ENCODE data around the gene HNRNPA0. TPM values are rescaled to one million over a fixed set of nuclear protein-coding genes. Genes with fewer than 3 reads are reported as not detected.

The HNRNPA0 gene
- polyA plus RNA-seq (2013, experiment 1 of 2) = 74.7 TPM
- polyA plus RNA-seq (2013, experiment 2 of 2) = 76.6 TPM

GRCh38 chr5:137754188-137754960, at the start of gene HNRNPA0:
Gene HNRNPA0 (minus strand): TSS chr5:137754363. CDS start chr5:137754066, 297 bp downstream.
- Histone ChIP-seq H2AK5ac (ENCODE audit: low read depth, low read length) (peak within 1 kb of the TSS; percentile 100), H3K4me2 (ENCODE audit: insufficient read depth, low read length, poor library complexity, severe bottlenecking) (peak within 1 kb of the TSS; percentile 67), H3K4me3 (ENCODE audit: low read length in 2 of 2) (peak within 1 kb of the TSS; percentile 92 to 100), H2BK5ac (ENCODE audit: low read length) (peak within 1 kb of the TSS; percentile 99), H2BK12ac (ENCODE audit: low read length) (peak within 1 kb of the TSS; percentile 88), H3K4me1 (ENCODE audit: control insufficient read depth in 2 of 2, insufficient read depth in 1 of 2, low read depth in 1 of 2, low read length in 2 of 2) (peaks cover 0 to 8% of the 10 kb centered on the region in 2 donors), H3K14ac (ENCODE audit: low read length) (peak within 1 kb of the TSS; percentile 98), H4K8ac (ENCODE audit: low read depth, low read length) (peak within 1 kb of the TSS; percentile 93), H2BK120ac (ENCODE audit: low read depth, low read length) (peak within 1 kb of the TSS; percentile 73), H2BK15ac (ENCODE audit: low read length) (peak within 1 kb of the TSS; percentile 95), H3K23ac (ENCODE audit: low read depth, low read length, poor library complexity) (peak within 1 kb of the TSS; percentile 97), H3K27ac (replicated peaks; ENCODE audit: low read length) (peak within 1 kb of the TSS; percentile 100), H2AFZ (ENCODE audit: low read length) (peak within 1 kb of the TSS; percentile 90), H3K9ac (ENCODE audit: low read depth, low read length, poor library complexity) (peak within 1 kb of the TSS; percentile 100), H3K9me3 (replicated peaks in 1 of 2; ENCODE audit: control insufficient read depth in 2 of 2, insufficient read depth in 1 of 2, low read depth in 1 of 2, low read length in 2 of 2) (no peaks in the 10 kb centered on the region), H3K27me3 (ENCODE audit: control insufficient read depth in 3 of 3, insufficient read depth in 3 of 3, low read depth in 1 of 3, low read length in 3 of 3) (peaks cover 0 to 8% (median 0%) of the 10 kb centered on the region in 3 experiments), H3K36me3 (replicated peaks in 1 of 2; ENCODE audit: control insufficient read depth in 2 of 2, insufficient read depth in 2 of 2, low read length in 2 of 2) (peaks cover 4 to 41% of the 10 kb centered on the region in 2 donors), H3K18ac (ENCODE audit: low read length) (peak within 1 kb of the TSS; percentile 100), H3K4ac (ENCODE audit: low read length) (peak within 1 kb of the TSS; percentile 14), H3K79me1 (ENCODE audit: low read depth, low read length) (no peaks in the 10 kb centered on the region), H4K91ac (ENCODE audit: low read depth, low read length, poor library complexity) (peak within 1 kb of the TSS; percentile 100)
- whole genome bisulfite sequencing, 2 donors (ENCODE audit: extremely low coverage in 2 of 2, insufficient read length in 2 of 2, insufficient replicate concordance in 1 of 2) = no CpG with 5 or more reads among the region's 79 CpGs
- peak; percentile 96 for DNase-seq (ENCODE audit: low spot score)

DNA sequence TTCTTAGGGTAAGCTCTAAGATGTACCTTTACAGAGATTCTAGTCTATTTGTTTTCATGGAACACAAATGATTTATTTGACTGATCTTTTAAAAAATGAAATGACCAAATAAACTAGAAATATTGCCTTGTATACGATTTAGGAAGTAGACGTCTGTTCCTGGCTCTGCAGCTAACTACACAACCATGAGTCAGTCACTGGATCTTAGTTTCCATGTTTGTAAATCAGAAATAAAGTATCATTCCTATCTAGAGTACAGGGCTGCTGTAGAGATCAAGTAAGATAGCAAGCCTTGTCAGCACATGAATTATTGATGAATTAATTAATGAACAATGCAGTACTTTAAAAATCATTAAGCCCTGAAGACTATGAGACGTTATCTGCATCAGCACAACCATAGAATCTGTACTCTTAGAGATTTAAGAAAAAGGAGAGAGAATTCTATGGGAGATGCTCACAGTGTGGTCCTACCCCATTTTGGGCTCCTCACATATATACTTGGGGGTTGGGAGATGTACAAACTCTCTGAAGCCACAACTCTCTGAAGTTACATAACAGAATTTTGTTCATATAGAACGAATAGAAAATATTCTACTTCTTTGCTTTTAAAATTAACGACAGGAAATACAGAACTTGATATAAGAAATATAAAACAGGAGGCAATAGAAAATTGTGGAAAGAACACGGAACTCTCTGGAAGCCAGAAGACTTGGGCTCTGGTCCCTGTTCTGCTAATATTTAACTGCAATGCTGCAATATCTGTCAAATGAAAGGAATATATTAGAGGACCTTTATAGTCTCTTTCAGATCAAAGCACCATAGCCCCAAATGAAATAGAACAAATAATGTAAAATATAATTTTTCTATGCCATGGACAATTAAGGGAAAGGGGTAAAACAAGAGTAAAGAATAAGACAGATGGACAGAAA, 48.4 kb upstream of the HNRNPA0 start:
- Histone ChIP-seq H3K27ac (replicated peaks; ENCODE audit: low read length) (no peak overlapping the region), H3K9ac (ENCODE audit: low read depth, low read length, poor library complexity) (no peak overlapping the region), H3K9me3 (replicated peaks in 1 of 2; ENCODE audit: control insufficient read depth in 2 of 2, insufficient read depth in 1 of 2, low read depth in 1 of 2, low read length in 2 of 2) (no peaks in the 10 kb centered on the region), H2AK5ac (ENCODE audit: low read depth, low read length) (no peak overlapping the region), H3K27me3 (ENCODE audit: control insufficient read depth in 3 of 3, insufficient read depth in 3 of 3, low read depth in 1 of 3, low read length in 3 of 3) (peaks cover 0 to 42% (median 0%) of the 10 kb centered on the region in 3 experiments), H2AFZ (ENCODE audit: low read length) (no peak overlapping the region), H2BK5ac (ENCODE audit: low read length) (no peak overlapping the region), H3K4ac (ENCODE audit: low read length) (no peak overlapping the region), H3K36me3 (replicated peaks in 1 of 2; ENCODE audit: control insufficient read depth in 2 of 2, insufficient read depth in 2 of 2, low read length in 2 of 2) (no peaks in the 10 kb centered on the region), H2BK120ac (ENCODE audit: low read depth, low read length) (no peak overlapping the region), H3K14ac (ENCODE audit: low read length) (no peak overlapping the region), H2BK12ac (ENCODE audit: low read length) (no peak overlapping the region), H3K18ac (ENCODE audit: low read length) (no peak overlapping the region), H3K79me1 (ENCODE audit: low read depth, low read length) (no peaks in the 10 kb centered on the region), H3K4me2 (ENCODE audit: insufficient read depth, low read length, poor library complexity, severe bottlenecking) (no peak overlapping the region), H4K91ac (ENCODE audit: low read depth, low read length, poor library complexity) (no peak overlapping the region), H3K4me1 (ENCODE audit: control insufficient read depth in 2 of 2, insufficient read depth in 1 of 2, low read depth in 1 of 2, low read length in 2 of 2) (peaks cover 0 to 4% of the 10 kb centered on the region in 2 donors), H4K8ac (ENCODE audit: low read depth, low read length) (no peak overlapping the region), H3K4me3 (ENCODE audit: low read length in 2 of 2) (no peak overlapping the region), H2BK15ac (ENCODE audit: low read length) (no peak overlapping the region), H3K23ac (ENCODE audit: low read depth, low read length, poor library complexity) (no peak overlapping the region)
- DNase-seq (ENCODE audit: low spot score) = no peak
- no CpG with 5 or more reads among the region's 6 CpGs for WGBS, 2 donors (ENCODE audit: extremely low coverage in 2 of 2, insufficient read length in 2 of 2, insufficient replicate concordance in 1 of 2)

DNA sequence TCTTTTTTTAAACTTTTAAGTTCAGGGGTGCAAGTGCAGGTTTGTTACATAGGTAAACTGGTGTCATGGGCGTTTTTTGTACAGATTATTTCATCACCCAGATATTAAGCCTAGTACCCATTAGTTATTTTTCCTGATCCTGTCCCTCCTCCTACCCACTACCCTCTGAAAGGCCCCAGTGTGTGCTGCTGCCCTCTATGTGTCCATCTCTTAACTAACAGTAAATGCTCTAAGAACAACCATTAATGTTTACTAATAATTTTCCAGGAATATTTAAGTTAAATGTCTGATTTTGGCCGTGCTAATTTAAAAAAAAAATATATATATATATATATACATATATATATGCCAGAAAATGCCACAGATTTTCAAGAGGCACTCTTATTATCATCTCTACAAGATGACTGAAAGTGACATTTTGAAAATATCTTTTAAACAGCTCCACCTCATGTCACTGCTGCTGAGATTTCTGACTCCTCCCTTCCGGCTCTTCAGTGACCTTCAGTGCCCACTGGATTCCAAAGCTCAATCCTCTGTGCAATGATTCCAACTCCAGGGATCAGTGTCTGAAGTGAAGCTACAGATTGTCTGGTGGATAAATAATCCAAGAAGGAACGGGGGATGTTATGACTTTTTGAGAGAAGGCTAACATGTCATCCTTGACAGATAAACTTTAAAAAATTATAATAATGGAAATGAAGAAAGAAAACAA, 46.7 kb upstream of the HNRNPA0 start:
- no peak overlapping the region for H3K4me2 ChIP-seq (ENCODE audit: insufficient read depth, low read length, poor library complexity, severe bottlenecking)
- no peak overlapping the region for H3K9ac ChIP-seq (ENCODE audit: low read depth, low read length, poor library complexity)
- H3K79me1 ChIP-seq (ENCODE audit: low read depth, low read length) = no peaks in the 10 kb centered on the region
- H4K91ac ChIP-seq (ENCODE audit: low read depth, low read length, poor library complexity) = no peak overlapping the region
- no peak overlapping the region for H3K4ac ChIP-seq (ENCODE audit: low read length)
- H3K27ac ChIP-seq (replicated peaks; ENCODE audit: low read length) = no peak overlapping the region
- H3K9me3 ChIP-seq (replicated peaks in 1 of 2; ENCODE audit: control insufficient read depth in 2 of 2, insufficient read depth in 1 of 2, low read depth in 1 of 2, low read length in 2 of 2) = no peaks in the 10 kb centered on the region
- no peak overlapping the region for H2BK12ac ChIP-seq (ENCODE audit: low read length)
- H3K14ac ChIP-seq (ENCODE audit: low read length) = no peak overlapping the region
- H3K4me3 ChIP-seq (ENCODE audit: low read length in 2 of 2) = no peak overlapping the region
- DNase-seq (ENCODE audit: low spot score) = no peak
- H4K8ac ChIP-seq (ENCODE audit: low read depth, low read length) = no peak overlapping the region
- H2BK5ac ChIP-seq (ENCODE audit: low read length) = no peak overlapping the region
- H3K18ac ChIP-seq (ENCODE audit: low read length) = no peak overlapping the region
- no peak overlapping the region for H2BK120ac ChIP-seq (ENCODE audit: low read depth, low read length)
- H2BK15ac ChIP-seq (ENCODE audit: low read length) = no peak overlapping the region
- no peaks in the 10 kb centered on the region for H3K36me3 ChIP-seq (replicated peaks in 1 of 2; ENCODE audit: control insufficient read depth in 2 of 2, insufficient read depth in 2 of 2, low read length in 2 of 2)
- no peak overlapping the region for H2AK5ac ChIP-seq (ENCODE audit: low read depth, low read length)
- WGBS, 2 donors (ENCODE audit: extremely low coverage in 2 of 2, insufficient read length in 2 of 2, insufficient replicate concordance in 1 of 2) = no CpG with 5 or more reads among the region's 4 CpGs
- peaks cover 0 to 50% (median 0%) of the 10 kb centered on the region in 3 experiments for H3K27me3 ChIP-seq (ENCODE audit: control insufficient read depth in 3 of 3, insufficient read depth in 3 of 3, low read depth in 1 of 3, low read length in 3 of 3)
- H3K23ac ChIP-seq (ENCODE audit: low read depth, low read length, poor library complexity) = no peak overlapping the region
- peaks cover 0 to 2% of the 10 kb centered on the region in 2 donors for H3K4me1 ChIP-seq (ENCODE audit: control insufficient read depth in 2 of 2, insufficient read depth in 1 of 2, low read depth in 1 of 2, low read length in 2 of 2)
- no peak overlapping the region for H2AFZ ChIP-seq (ENCODE audit: low read length)

Measured in neuronal stem cell (in vitro differentiated cells).